NCI-H1417 treated with DMSO at 0.1 percent for 48 hours (cell line): ENCODE measurements around the gene TCF7L1.
"Not testable (repeated sequence)": the region's sequence is repeated elsewhere in the genome, so short reads cannot be mapped to it uniquely, and the experiment has no call there.

ENCODE experiments used
- DNase-seq: peaks from one replicate; lab custom pipeline; 2025; lab: John Stamatoyannopoulos, UW

Gene TCF7L1, protein sequence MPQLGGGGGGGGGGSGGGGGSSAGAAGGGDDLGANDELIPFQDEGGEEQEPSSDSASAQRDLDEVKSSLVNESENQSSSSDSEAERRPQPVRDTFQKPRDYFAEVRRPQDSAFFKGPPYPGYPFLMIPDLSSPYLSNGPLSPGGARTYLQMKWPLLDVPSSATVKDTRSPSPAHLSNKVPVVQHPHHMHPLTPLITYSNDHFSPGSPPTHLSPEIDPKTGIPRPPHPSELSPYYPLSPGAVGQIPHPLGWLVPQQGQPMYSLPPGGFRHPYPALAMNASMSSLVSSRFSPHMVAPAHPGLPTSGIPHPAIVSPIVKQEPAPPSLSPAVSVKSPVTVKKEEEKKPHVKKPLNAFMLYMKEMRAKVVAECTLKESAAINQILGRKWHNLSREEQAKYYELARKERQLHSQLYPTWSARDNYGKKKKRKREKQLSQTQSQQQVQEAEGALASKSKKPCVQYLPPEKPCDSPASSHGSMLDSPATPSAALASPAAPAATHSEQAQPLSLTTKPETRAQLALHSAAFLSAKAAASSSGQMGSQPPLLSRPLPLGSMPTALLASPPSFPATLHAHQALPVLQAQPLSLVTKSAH

DNA sequence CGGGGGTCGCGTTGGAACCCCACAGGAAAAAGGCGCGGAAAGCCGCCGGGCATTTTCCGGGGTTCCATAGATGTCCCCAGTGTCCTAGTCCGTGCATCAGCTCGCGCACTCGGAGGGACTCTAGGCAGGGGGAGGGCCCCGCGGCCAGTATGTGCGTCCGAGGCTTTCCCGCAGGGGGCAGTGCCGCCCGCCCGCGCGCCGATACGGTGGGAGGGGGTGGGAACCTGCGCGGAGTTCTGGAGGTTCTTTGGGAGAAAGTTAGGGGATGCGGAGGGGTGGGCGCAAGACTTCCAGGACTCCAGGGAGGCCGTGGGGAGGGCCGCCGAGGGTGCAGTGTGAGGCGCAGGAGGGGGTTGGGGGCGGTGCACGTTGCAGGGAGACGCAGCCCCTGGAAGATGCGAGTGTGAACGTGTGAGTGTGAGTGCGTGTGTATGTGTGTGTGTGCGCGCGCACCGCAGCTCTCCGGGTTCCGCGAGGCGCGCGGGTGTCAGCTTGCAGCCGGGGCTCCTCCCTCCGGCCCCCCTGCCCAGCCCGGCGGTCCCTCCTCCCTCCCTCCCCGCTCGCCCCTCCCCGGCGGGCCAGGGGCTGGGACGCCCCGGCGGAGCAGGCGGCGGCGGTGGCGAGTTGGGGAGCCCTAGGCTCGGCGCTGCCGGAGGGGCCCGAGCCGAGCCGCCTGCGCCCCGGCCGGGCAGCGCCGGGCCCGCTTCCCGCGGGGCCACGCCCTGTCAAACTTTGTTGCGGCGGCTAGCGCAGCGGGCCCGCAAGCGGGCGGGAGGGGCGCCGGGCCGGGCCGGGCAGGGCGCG is at the start of gene TCF7L1:
TSS of gene TCF7L1 (plus strand) at position 559 of the 804 bp plus-strand sequence. CDS start 293 bp downstream, outside the sequence.
- DNase-seq = no peak

DNA sequence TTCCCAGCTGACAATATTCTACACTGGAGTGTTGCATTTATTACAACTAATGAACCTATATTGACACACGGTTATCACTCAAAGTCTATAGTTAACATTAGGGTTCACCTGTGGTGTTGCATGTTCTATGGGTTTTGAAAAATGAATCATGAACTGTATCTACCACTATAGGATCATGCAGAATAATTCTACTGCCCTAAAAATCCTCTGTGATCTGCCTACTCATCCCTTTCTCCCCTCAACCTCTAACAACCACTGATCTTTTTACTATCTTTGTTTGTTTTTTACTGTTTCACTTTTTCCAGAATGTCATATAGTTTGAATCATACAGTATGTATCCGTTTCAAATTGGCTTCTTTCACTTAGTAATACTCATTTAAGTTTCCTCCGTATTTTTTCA is 47.6 kb upstream of the TCF7L1 start:
- DNase-seq = no peak

DNA sequence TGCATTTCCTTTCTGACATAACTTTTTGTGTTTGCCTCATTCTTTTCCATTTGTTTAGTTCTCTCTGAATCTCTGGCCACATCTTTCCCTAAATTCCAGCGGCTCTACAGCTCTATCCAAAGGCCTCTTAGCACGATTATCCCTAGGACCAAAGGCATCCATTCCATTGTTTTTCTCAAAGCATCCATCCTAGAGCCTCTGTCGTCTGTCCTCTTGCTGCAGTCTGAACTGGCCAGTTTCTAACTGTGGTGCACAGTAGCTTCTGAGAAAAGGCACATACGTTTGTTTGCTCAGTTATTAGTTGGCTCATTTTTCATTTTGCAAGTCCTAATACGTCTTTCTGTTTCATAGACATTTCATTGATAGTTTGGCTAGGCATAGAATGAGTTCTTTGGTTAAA is 45.7 kb upstream of the TCF7L1 start:
- no peak for DNase-seq

DNA sequence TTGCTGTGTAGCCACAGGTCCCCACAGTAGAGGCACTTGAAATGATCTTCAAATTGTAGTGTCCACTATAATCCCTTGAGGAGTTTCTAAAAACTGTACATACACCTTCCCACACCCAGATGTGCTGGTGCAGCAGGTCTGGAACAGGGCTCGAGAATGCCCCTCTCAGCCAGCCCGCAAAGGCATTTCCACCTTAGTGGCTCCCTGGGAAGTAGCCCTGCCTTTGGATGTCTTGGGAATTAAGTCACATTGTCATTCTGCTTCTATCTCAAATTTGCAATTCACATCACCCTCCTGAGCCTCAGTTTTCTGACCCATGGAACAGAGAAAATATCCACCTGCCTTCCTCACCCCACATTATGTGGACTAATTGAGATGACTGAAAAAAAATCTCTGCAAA is 44.3 kb upstream of the TCF7L1 start:
- no peak for DNase-seq

DNA sequence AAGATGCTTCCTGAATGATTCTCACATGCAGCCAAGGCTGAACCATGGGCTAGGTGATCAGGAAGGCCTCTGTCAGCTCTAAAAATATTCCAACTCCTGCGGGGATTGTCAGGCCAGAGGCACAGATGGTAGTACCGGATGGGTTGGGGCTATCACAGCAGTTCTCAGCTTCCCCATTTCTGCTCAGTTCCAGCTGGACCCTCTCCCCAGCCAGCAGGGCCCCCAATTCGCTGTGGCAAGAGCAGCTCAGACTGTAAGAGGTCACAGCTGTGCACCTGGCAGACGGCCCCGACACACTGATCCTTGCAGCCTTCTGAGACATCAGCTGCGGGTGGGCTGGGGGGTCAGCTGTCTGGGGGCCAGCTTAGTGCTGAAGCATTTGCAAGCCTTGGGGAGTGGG is 43.6 kb upstream of the TCF7L1 start:
- no peak for DNase-seq

DNA sequence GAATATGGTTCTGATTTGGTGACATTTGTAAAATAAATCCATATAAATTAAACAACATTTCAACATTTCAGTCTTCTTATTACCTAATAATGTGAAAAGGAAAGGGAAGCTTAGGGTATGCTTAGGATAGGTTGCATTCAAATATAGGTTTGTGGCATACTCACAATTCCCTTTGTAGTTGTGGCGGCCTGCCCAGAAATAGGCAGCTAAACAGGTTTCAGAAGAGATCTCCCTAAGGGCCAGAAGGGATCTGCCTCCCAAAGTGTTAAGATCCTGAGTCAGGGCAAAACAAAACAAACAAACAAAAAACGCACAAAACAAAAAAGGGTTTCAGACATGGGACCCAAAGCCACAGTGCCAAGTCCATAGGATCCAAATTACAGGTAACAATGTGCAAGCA is 41.4 kb upstream of the TCF7L1 start:
- DNase-seq = no peak

DNA sequence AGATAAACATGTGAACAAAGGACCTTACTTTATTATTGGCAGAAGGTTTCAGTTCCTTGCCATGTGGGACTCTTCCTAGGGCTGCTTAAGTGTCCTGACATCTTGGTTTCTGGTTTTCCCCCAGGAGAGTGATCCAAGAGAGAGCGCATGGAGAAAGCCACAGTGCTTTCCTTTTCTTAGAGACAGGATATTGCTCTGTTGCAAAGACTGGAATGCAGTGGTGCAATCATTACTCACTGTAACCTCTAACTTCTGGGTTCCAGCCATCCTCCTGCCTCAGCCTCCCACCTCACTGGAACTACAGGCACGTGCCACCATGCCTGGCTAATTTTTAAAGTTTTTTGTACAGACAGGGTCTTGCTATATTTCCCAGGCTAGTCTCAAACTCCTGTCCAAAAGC is 38.1 kb upstream of the TCF7L1 start:
- no peak for DNase-seq

DNA sequence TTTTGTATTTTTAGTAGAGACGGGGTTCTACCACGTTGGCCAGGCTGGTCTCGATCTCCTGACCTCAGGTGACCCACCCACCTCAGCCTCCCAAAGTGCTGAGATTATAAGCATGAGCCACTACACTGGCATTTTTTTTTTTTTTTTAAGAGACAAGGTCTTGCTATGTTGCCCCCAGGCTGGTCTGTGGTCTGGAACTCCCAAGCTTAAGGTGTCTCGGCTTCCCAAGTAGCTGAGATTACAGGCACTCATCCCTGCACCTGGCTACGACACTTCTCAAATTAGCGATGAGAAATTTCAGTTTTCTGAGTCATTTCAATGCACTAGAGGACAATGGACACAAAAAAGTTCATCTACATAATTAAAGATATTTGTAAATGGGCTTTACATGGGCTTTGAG is 36.6 kb upstream of the TCF7L1 start:
- DNase-seq = no peak

DNA sequence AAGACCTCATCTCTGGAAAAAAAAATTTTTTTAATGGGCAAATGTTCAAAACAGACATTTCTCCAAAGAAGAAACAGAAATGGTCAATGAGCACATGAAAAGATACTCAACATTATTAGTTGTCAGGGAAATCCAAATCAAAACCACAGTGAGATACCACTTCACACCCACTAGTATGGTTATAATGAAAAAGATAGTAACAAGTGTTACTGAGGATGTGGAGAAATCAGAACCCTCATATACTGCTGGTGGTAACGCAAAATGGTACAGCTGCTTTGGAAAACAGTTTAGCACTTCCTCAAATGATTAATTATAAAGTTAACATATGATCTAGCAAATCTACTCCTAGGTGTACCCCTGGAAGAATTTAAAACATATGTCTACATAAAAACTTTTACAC is 29.0 kb upstream of the TCF7L1 start:
- no peak for DNase-seq

DNA sequence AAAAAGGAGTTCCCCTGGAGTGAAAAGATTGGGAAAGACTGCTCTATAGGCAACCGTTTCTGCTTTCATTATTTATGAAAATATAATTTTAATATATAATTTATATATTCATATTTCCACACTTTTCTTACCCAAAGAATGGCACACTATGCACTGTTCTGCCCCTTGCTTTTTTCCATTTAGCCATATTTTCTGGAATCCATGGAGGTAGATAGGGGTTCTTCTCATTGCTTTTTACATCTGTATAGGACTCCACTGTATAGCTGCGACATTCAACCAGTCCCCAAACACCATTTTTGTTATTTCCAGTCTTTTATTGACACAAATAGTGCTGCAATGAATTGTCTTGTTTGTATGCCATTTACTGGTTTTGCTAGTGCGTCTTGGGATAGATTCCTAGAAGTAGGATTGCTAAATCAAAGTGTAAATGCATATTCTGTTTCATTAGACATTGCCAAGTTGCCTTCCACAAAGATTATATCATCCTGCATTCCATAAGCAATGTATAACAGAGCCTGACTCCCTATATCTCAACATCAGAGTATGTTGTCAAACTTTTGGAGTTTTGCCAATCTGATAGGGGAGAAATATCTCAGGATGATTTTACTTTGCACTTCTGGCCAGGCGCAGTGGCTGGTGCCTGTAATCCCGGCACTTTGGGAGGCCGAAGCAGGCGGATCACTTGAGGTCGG is 26.6 kb upstream of the TCF7L1 start:
- no peak for DNase-seq

DNA sequence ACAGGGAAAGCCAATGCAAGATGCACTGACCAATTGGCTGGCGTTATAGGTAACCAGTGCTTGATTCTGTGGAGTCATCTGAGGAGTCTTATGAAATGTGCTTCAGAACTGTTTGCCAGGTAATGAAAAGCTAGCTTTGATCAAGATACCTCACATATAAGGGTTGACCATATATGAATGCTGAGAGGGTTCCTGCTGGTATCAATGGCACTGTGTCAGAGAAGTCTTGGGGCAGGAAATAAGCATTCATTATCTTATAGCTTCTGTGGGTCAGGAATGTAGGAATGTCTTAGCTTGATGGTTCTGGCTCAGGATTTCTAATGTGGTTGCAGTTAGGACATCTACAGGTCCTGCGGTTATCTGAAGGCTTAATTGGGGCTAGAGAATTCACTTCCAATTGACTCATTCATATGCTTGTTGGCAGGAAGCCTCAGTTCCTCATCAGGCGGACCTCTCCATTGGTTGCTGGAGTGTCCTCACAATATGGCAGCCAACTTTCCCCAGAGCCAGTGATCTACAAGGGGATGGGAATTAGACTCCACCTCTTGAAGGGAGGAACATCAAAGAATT is 22.1 kb upstream of the TCF7L1 start:
- no peak for DNase-seq

DNA sequence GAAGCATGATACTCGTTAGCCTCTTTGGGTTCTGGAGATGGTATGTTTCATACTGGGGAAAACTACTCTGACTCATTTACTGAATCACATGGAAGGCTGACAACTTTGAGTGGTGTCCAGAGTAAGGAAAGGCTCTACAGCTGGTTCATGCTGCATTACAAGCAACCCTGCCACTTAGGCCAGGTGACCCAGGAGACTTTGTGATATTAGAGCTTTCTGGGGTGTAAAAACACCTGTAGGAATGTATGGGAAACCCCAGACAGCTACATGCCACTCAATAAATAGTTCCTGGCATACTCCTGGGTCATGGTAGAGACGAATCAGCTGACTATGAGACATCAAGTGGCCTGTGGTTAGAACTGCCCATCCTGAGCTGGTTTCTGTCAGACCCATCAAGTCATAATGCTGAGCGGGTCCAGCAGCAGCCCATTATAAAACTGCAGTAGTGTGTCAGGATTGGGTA is 21.3 kb upstream of the TCF7L1 start:
- DNase-seq = no peak

DNA sequence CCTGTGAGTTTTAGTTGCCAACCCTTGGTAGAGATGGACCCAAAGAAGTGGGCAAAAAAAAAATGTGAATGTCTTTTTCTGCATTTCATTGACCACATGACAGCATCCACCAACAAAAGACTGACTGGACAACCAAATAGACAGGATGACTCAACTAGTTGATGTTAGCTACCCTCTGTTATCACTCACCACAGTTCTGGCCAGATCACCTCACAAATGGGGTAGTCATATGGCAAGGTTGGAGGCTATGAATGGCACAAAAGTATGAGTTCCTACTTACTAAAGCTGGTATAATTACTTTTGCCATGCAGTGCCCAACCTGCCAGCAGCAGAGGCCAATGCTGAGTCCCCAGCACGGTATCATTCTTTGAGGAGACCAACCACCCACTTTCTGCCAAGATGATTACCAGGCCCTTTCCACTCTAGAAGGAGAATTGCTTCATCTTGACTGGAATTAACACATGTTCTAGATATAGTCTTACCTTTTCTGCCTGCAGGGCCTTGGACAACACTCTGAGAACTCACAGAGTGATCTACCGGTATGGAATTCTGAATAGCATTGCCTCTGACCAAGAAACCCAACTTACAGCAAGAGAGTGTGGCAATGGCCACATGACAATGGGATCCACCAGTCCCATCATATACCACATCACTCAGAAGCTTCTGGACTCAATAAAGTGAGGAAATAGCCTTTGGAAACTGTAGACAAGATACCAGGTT is 20.1 kb upstream of the TCF7L1 start:
- no peak for DNase-seq

DNA sequence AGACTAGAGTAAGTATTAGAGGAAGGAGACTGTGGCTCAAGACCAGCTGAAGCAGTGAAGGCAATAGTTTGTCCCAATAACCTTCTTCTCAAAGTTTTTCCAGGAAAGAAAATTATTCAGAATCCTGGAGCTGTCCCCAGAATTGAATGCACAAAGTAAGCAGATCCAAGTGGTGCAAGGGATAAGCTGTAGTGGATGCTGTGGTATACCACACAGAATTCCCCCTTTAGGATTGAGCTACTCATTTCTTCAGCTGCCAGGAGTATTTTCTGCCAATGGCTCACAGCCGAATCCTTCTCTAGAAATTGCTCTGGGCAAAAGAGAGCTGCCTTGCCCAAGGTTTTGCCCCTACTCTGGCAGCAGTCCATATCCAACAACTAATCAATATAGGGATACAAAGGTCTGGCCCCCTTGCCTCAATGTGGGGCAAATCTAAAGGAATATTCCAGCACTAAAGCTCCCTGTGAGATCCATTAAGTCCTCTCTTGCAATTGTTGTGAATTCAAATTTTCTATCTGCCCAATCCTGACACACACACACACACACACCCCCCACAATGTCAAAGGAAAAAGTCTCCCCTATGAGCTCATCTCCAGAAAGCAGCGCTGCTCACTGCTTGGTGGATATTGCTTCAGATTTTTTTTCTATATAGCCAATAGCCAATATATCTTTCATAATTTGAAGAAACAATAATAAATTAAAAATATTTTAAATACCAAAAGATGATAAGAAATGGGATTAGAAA is 18.4 kb upstream of the TCF7L1 start:
- DNase-seq = no peak

DNA sequence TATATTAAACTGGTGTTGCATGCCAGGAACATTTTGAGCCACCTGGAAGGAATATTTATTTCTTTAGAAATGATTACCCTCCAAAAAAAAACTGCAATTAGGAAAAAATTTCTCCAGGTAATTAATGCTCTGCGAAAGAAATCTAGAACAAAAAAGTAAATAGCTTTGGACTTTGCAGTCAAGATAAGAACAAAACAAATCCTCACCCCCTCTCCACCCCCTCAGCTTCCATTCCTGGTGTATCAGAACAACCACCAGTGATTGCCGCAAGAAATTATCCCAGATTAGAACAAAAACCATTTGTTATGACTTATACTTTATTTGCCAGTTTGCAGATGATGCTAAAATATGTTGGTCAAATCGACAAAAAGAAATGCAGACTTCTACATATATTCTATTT is 17.0 kb upstream of the TCF7L1 start:
- no peak for DNase-seq

DNA sequence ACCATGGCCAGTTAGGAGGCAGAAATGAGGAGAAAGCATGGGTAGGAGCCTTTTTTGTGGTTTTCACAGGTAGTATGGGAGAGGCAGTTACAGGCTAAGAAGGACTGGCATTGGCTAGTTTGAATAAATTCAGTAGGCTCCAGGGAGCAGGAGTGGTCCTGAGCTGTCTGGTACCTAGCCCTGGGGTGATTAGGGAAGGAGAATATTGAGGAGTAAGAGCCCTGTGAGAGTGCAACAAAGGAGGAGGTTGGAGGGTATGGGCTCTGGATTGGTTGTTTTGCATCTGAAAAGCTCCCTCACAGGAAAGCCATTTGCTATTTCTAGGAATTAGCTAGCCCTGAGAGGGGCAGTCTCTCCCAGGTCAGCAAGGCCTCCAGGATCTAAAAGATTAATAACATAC is 13.3 kb upstream of the TCF7L1 start:
- no peak for DNase-seq

DNA sequence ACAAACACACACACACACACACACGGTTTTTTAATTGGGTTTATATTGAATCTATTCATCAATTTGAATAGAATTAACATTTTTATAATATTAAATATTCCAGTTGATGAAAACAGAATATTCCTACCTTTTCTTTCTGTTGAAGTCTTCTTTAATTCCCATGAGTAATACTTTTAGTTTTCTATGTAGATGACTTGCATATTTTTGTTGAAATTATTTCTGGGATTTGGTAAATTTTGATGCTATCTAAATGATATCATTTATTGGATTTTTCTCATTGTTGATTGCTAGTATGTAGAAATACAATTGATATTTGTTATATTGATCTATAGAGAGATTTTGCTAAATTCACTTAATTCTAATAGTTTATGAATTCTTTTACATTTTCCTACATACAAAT is 12.8 kb upstream of the TCF7L1 start:
- DNase-seq = no peak

DNA sequence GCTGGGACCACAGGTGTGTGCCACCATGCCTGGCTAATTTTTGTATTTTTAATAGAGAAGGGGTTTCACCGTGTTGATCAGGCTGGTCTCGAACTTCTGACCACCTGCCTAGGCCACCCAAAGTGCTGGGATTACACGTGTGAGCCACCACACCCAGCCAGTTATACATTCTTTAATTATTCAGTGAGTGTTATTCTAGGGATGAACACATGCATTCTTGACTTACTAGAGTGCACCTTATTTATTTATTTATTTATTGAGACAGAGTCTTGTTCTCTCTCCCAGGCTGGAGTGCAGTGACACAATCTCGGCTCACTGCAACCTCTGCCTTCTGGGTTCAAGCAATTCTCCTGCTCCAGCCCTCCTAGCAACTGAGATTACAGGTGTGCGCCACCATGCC is 6.7 kb upstream of the TCF7L1 start:
- not testable (repeated sequence) for DNase-seq

DNA sequence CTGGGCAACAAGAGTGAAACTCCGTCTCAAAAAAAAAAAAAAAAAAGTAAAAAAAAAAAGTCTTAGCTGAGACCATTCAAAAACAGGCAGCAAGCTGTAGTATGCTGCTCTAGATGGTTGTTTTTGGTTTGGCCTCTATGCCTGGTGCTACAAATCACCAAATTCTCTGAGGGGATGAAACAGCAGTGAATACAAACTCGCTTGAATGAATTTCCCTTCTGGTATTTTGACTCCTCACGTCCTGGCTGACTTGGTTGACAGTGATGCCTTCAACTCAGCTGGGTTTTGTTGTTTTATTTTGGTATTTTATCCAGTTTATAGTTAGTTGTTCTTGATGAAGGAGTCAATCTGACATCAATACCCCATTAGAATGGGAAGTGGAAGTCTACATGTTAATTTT is 3.3 kb upstream of the TCF7L1 start:
- no peak for DNase-seq

DNA sequence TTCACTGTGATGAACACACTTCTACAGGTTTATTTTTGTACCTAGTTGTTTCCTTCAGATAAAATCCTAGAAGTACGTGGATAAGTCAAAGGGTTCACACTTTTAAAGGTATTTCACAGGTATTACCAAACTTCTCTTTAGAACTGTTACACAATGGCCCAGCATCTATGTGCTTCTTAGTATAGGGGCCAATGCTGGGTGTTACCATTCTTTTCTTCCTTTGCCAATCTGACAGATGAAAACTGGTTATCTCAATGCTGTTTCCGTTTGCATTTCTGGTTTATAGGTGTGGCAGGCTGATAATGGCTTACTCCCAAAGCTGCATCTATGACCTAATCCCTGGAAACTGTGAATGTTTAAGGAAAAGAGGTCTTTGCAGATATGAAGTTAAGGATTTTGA is 2.8 kb upstream of the TCF7L1 start:
- DNase-seq = no peak

DNA sequence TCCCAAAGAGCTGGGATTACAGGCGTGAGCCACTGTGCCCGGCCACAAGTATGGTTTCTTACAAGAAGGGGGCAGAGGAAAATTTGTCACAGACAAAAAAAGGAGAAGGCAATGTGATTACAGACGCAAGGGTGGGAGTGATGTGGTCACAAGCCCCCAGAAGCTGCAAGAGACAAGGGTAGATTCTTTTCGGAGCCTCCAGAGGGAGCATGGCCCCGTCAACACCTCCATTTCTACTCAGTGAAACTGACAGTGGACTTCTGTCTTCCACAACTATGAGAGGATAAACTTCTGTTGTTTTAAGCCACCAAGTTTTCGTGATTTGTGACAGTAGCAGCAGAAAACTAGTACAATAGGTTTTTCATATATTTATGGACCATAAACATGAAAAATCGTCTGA is 2.1 kb upstream of the TCF7L1 start:
- no peak for DNase-seq
